HG03575 (cell line): Measurements from ENCODE around the gene COPZ1.
"Not testable (repeated sequence)": the region's sequence is repeated elsewhere in the genome, so short reads cannot be mapped to it uniquely, and the experiment has no call there.

Experiments
- ATAC-seq: cut with Tn5 transposase; IDR thresholded peaks from one replicate; pipeline ENCODE4 v1.9.1; 2021; ENCODE audit not compliant: unreplicated experiment, insufficient number of reproducible peaks, low FRiP score; ENCODE audit errors: extremely low read depth

COPZ1 gene

GRCh38 chr12:54292931-54293241, 32.0 kb upstream of the COPZ1 start:
- no peak for ATAC-seq

- no peak for ATAC-seq
These were observed 30.6 kb upstream of the COPZ1 start for GRCh38 chr12:54294152-54294952.

- no peak for ATAC-seq
These were observed 29.9 kb upstream of the COPZ1 start for GRCh38 chr12:54294953-54295566.

DNA sequence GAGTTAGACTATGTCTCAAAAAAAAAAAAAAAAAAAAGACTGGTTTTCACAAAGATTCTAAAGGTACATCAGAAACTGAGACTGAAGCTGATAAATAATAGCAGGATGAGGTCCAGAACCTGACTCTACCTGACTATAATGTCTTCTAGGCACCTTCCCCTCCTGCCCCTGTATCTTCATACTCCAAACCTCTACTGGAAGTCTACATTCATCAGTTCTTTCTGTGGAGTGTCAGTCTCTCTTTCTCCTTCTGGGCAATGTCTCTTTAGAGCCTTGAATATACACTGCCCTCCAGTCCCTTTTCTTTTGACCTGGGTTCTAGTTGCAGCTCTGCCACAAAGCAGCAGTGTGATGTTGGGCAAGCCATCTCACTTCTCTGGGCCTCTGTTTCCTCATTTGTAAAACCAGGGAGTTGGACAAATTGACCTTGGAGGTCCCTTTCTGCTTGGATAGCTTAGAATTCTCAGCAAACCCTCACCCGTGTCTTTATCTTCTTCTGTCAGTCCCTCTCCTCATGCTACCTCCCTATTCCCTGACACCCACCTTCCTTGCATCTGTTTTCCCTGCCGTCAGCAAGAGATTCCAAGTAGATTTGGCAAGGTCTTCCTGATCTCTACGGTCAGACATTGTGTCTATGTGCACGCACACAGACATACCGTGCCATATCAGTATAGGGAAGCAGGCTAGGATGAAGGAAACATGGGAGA, 28.4 kb upstream of the COPZ1 start:
- no peak for ATAC-seq

DNA sequence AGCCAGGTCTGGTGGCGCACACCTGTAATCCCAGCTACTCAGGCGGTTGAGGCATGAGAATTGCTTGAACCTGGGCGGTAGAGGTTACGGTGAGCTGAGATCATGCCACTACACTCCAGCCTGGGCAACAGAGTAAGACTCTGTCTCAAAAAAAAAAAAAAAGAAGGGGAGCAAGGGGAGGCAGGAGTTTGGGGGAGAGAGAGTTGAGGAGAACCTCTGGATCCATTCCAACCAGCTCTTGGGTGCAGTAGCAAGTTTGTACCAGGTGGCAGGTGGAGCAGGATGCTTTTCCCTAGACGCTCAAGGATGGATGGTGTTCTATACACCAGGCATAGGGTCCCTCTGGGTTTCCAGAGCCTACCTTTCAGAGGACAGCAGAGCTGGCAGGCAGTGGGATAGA, 26.0 kb upstream of the COPZ1 start:
- ATAC-seq, result no peak

DNA sequence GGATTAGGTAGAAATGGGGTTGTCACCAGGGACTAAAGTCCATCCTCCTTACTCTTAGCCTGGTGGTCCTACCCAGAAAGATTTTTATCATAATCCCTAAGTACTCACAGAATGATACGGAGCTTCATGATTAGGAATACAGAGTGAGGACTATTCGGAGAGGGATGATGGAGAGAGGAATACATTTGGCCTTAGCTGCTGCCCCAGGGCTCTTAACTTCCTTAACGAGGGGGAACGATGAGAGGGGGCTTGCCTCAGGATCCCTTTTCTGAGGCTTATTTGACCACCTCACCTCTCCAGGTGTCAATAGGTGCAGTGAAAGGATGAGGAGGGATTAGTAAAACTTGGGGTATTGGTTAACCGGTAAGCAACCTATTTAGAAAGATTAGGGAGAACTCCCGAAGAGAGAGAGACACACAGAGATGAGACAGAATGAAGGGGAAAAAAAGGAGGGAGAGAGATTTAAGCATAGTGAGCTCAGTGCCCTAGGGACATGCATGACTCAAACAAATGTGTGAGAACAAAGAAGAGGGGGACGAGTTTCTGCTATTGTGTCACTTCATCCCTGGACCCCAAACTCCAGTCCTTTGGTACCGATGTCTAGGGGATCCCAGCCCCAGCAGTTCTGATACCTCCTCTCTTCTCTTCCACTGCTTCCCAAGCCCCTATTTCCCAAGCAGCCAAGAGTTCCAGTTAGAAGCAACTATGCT, 25.3 kb upstream of the COPZ1 start:
- ATAC-seq, result no peak

GRCh38 chr12:54300225-54300731, 24.7 kb upstream of the COPZ1 start:
- no peak for ATAC-seq

- ATAC-seq, result no peak
These were observed 24.1 kb upstream of the COPZ1 start, which contains the start of gene NFE2 for GRCh38 chr12:54300732-54301427. Gene NFE2, minus strand, starts transcription at chr12:54301015. Its CDS starts 5,767 bp downstream, at chr12:54295248.

- no peak for ATAC-seq
These were observed 23.4 kb upstream of the COPZ1 start for GRCh38 chr12:54301428-54302048.

- ATAC-seq, result no peak
These were observed 21.3 kb upstream of the COPZ1 start for GRCh38 chr12:54303640-54304039.

DNA sequence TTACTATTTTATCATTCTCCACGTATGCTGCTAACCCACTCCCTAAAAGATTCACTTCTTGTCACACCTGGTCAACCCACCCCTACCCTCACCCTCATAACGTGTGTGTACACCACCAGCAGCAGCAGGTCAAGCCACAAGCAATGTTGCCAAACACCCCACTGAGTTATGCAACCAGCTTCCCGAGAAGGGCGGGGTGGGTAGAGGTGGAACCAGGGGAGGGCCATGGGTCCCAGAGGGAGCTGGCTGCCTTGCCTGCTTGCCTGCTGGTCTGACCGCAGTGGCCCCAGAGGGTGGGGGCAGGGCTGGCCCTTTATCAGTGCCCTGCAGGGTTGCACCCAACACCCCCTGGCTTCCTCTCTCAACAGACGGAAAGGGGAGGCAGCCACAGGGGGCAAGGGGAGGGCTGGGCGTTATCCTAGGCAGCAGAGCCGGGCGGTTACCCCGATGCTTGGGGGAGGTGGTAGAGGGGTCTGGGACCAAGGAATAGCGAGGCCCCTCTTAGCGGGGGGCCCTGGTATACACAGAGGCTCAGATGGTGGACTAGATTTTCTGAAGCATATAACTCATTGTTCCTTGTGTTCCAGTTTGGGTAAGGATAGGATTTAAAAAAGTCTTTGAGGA, 20.6 kb upstream of the COPZ1 start:
- ATAC-seq, result no peak

DNA sequence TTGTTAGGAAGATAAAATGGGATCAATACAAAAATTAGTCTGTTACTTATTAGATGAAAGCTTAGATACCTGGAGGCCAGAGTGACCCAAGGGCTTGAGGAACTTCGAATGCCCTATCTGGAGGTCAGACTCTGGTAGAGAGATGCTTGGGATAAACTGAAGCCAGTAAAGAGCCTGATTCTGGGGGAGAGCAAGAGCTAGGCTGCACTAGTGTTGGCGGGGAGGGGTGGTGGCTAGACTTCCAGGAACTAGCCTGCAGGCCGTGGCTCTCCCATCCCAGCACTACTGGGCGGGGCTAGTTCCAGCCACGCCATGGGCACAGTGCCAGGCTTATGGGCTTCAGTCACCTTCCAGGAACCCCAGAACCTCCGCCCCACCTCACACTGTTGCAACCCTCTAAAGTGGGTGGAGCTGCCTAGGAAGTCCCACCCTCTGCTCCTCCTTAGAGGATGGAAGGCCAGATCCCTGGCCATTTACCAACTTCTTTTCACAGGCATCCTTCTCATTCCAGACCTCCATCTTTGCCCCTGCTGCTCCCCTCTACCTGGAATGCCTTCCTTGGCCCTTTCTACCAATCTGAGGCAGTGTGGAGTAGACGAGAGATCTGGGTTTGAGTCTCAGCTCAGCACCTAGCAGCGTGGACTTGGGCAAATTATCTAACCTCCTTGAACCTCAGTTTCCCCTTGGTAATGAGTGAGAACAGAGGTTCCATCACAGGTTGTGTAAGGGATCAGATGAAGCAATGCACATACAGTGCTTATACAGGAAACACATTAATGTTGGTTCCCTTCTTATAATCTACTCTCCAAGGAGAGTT, 17.8 kb upstream of the COPZ1 start:
- no peak for ATAC-seq

GRCh38 chr12:54311051-54311450, 13.9 kb upstream of the COPZ1 start:
- ATAC-seq, result no peak

DNA sequence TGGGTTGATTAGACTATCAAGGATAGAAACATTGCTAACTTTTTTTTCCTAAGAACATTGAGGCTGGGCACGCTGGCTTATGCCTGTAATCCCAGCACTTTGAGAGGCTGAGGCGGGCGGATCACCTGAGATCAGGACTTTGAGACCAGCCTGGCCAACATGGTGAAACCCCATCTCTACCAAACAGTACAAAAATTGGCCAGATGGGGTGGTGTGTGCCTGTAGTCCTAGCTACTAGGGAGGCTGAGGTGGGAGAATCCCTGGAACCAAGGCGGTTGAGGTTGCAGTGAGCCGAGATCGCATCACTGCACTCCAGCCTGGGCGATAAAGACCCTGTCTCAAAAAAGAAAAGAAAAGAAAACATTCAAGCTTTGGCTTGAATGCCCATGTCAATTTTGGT, 12.6 kb upstream of the COPZ1 start:
- not testable (repeated sequence) for ATAC-seq

GRCh38 chr12:54321363-54321762, 3.6 kb upstream of the COPZ1 start:
- ATAC-seq, result no peak

GRCh38 chr12:54325442-54326109, 645 bp downstream of the COPZ1 start:
- ATAC-seq, result not testable (repeated sequence)
